NB4 (cell line): ENCODE results near the gene WARS2.

Experiments
- MYC ChIP-seq: IDR thresholded peaks from 2 replicates; pipeline ENCODE4 v1.6.1; 2011; ENCODE audit warnings: low read depth, low read length
- POLR2A ChIP-seq: IDR thresholded peaks from 2 replicates; pipeline ENCODE4 v1.6.1; 2011; ENCODE audit warnings: mild to moderate bottlenecking; ENCODE audit not compliant: insufficient read length; ENCODE audit errors: extremely low read depth
- TF ChIP-seq, protein P1 (sequence below): IDR thresholded peaks from one replicate; pipeline ENCODE4 v1.5.1; 2012; ENCODE audit warnings: low read depth, low read length
- TF ChIP-seq, protein P2 (sequence below): IDR thresholded peaks from 2 replicates; pipeline ENCODE4 v1.6.1; 2011; ENCODE audit warnings: low read depth, low read length

DNA sequence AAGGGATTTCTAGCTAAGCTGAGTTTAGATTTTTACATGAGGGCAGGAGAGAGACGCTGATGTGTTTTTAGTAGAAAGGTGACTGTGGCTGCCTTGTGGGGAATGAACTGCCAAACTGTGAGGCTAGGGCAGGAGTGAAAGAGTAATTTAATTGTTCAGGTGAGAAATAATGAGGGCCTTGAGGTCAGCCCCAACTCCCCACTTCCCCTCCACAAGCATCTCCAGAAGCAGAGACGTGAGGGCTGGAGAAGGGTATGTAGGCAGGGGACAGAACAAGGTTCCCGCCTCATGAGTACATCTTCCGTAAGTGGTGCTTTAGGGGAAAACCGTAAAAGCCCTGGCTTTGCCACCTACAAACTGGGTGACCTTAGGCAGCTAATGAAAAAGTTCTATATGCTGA, 70.8 kb downstream of the WARS2 start:
- TF ChIP-seq POLR2A, result no peak
- TF ChIP-seq, protein P1, sequence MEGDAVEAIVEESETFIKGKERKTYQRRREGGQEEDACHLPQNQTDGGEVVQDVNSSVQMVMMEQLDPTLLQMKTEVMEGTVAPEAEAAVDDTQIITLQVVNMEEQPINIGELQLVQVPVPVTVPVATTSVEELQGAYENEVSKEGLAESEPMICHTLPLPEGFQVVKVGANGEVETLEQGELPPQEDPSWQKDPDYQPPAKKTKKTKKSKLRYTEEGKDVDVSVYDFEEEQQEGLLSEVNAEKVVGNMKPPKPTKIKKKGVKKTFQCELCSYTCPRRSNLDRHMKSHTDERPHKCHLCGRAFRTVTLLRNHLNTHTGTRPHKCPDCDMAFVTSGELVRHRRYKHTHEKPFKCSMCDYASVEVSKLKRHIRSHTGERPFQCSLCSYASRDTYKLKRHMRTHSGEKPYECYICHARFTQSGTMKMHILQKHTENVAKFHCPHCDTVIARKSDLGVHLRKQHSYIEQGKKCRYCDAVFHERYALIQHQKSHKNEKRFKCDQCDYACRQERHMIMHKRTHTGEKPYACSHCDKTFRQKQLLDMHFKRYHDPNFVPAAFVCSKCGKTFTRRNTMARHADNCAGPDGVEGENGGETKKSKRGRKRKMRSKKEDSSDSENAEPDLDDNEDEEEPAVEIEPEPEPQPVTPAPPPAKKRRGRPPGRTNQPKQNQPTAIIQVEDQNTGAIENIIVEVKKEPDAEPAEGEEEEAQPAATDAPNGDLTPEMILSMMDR, result no peak
- TF ChIP-seq, protein P2, sequence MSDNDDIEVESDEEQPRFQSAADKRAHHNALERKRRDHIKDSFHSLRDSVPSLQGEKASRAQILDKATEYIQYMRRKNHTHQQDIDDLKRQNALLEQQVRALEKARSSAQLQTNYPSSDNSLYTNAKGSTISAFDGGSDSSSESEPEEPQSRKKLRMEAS, result no peak
- TF ChIP-seq MYC, result no peak
